ENCODE data around the gene CDYL. TPM values are rescaled to one million over a fixed set of nuclear protein-coding genes. Genes with fewer than 3 reads are reported as not detected.

CDYL gene
- polyA plus RNA-seq, 1 experiment: 21.9 TPM

- no peak for DNase-seq (ENCODE audit: low read depth)
- ChIA-PET POLR2A (no interaction called here), CTCF (interaction anchor here (0.9 kb wide), 1 partner anchor 9 kb away, joined by 3 read pairs; no protein-coding TSS in a partner anchor)
- H3K36me3 ChIP-seq (ENCODE audit: control insufficient read depth, insufficient read depth, low read length): peaks cover 2% of the 10 kb centered on the region
- no peaks in the 10 kb centered on the region for H3K27me3 ChIP-seq (ENCODE audit: control insufficient read depth, insufficient read depth, low read length)
- TF ChIP-seq CTCF (IDR thresholded peaks at IDR 0.05; ENCODE audit: insufficient read depth, low read depth, low read length): no peak
- no peak overlapping the region for H3K4me3 ChIP-seq (ENCODE audit: low read depth, low read length)
These were observed 116.7 kb downstream of the CDYL start for GRCh38 chr6:4892785-4893485.

- no peak for TF ChIP-seq CTCF (IDR thresholded peaks at IDR 0.05; ENCODE audit: insufficient read depth, low read depth, low read length)
- H3K27me3 ChIP-seq (ENCODE audit: control insufficient read depth, insufficient read depth, low read length): no peaks in the 10 kb centered on the region
- H3K4me3 ChIP-seq (ENCODE audit: low read depth, low read length): no peak overlapping the region
- H3K36me3 ChIP-seq (ENCODE audit: control insufficient read depth, insufficient read depth, low read length): peaks cover 2% of the 10 kb centered on the region
- ChIA-PET CTCF (interaction anchor here (0.9 kb wide), 1 partner anchor 10 kb away, joined by 3 read pairs; no protein-coding TSS in a partner anchor), POLR2A (no interaction called here)
- DNase-seq (ENCODE audit: low read depth): no peak
These were observed 117.8 kb downstream of the CDYL start for GRCh38 chr6:4894049-4894448.

GRCh38 chr6:4895971-4896370 is 119.8 kb downstream of the CDYL start:
- DNase-seq (ENCODE audit: low read depth): no peak
- Histone ChIP-seq H3K27me3 (ENCODE audit: control insufficient read depth, insufficient read depth, low read length) (no peaks in the 10 kb centered on the region), H3K4me3 (ENCODE audit: low read depth, low read length) (no peak overlapping the region), H3K36me3 (ENCODE audit: control insufficient read depth, insufficient read depth, low read length) (peaks cover 2% of the 10 kb centered on the region)
- ChIA-PET CTCF (interaction anchor here (1.8 kb wide), 1 partner anchor 12 kb away, joined by 9 read pairs; no protein-coding TSS in a partner anchor), POLR2A (no interaction called here)
- TF ChIP-seq CTCF (IDR thresholded peaks at IDR 0.05; ENCODE audit: insufficient read depth, low read depth, low read length): no peak

GRCh38 chr6:4896401-4896800 is 120.2 kb downstream of the CDYL start:
- no peak overlapping the region for H3K4me3 ChIP-seq (ENCODE audit: low read depth, low read length)
- CTCF ChIA-PET: interaction anchor here (1.8 kb wide), 1 partner anchor 11 kb away, joined by 9 read pairs; no protein-coding TSS in a partner anchor
- H3K27me3 ChIP-seq (ENCODE audit: control insufficient read depth, insufficient read depth, low read length): no peaks in the 10 kb centered on the region
- POLR2A ChIA-PET: no interaction called here
- DNase-seq (ENCODE audit: low read depth): no peak
- H3K36me3 ChIP-seq (ENCODE audit: control insufficient read depth, insufficient read depth, low read length): peaks cover 2% of the 10 kb centered on the region
- TF ChIP-seq CTCF (IDR thresholded peaks at IDR 0.05; ENCODE audit: insufficient read depth, low read depth, low read length): no peak

GRCh38 chr6:4899249-4900034 is 123.2 kb downstream of the CDYL start:
- Histone ChIP-seq H3K27me3 (ENCODE audit: control insufficient read depth, insufficient read depth, low read length) (no peaks in the 10 kb centered on the region), H3K4me3 (ENCODE audit: low read depth, low read length) (no peak overlapping the region), H3K36me3 (ENCODE audit: control insufficient read depth, insufficient read depth, low read length) (peaks cover 2% of the 10 kb centered on the region)
- POLR2A ChIA-PET: no interaction called here
- DNase-seq (ENCODE audit: low read depth): no peak
- no peak for TF ChIP-seq CTCF (IDR thresholded peaks at IDR 0.05; ENCODE audit: insufficient read depth, low read depth, low read length)
- CTCF ChIA-PET: interaction anchor here (0.6 kb wide), 1 partner anchor 132 kb away, joined by 3 read pairs; no protein-coding TSS in a partner anchor
